ENCODE results near the gene PRR30. TPM values are rescaled to one million over a fixed set of nuclear protein-coding genes. Genes with fewer than 3 reads are reported as not detected.

Gene PRR30
- total RNA-seq = not detected in 2 replicates

DNA sequence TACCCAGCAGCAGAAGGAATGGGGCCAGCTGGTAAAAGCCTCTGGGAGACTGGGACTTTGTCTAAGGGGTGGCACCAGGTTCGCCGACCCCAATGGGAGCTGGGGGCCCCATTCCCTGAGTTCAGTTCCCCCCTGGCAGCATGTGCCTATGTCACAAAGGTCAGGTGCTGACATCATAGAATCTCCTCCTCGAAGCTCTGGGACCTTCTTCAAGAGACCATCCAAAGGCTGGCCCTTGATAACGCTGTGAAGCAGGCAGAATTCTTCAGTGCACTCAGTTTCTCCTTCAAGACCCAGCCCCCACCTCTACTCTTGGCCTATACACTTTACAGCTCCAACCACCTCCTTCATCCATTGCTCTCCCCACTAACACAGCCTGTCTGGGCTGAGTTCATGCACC lies at the start of gene PRR30:
TSS of gene PRR30 (minus strand) at position 101 of the 400 bp plus-strand sequence. CDS start 1,081 bp downstream, outside the sequence.

DNA sequence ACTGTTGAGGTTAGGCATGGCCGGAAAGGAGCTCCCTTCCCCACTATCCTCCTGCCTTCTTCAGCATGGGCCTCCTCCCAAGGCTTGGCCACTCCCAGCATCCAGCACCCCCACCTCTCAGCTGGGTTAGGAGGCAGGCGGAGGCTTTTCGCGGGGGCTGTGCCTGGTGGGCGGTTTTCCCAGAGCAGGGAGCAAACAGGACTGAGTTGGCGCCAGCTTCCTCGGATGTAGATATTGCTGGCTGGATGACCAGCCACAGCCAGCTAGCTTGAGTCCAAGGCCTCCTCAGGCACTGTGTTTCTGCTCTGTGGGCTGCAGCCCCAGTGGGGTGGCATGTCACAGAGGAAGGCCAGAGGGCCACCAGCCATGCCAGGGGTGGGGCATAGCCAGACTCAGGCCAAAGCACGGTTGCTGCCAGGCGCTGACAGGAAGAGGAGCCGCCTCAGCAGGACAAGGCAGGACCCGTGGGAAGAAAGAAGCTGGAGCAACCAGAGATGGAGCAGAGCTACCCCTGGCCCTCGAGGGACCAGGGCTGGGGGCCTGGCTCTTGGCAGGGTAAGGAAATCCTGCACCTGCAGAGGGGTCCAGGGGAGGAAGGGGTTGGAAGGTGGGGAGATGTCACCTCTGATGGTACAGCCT lies 9.7 kb upstream of the PRR30 start, which contains the start of gene TCF23:
TSS of gene TCF23 (plus strand) at position 204 of the 639 bp plus-strand sequence. CDS start at position 334, 130 bp downstream.

GRCh38 chr2:27133905-27134780 lies 5.1 kb downstream of the PRR30 start, which contains the start of gene PREB:
Gene PREB, minus strand, starts transcription at chr2:27134636. Its CDS starts 215 bp downstream, at chr2:27134421.

DNA sequence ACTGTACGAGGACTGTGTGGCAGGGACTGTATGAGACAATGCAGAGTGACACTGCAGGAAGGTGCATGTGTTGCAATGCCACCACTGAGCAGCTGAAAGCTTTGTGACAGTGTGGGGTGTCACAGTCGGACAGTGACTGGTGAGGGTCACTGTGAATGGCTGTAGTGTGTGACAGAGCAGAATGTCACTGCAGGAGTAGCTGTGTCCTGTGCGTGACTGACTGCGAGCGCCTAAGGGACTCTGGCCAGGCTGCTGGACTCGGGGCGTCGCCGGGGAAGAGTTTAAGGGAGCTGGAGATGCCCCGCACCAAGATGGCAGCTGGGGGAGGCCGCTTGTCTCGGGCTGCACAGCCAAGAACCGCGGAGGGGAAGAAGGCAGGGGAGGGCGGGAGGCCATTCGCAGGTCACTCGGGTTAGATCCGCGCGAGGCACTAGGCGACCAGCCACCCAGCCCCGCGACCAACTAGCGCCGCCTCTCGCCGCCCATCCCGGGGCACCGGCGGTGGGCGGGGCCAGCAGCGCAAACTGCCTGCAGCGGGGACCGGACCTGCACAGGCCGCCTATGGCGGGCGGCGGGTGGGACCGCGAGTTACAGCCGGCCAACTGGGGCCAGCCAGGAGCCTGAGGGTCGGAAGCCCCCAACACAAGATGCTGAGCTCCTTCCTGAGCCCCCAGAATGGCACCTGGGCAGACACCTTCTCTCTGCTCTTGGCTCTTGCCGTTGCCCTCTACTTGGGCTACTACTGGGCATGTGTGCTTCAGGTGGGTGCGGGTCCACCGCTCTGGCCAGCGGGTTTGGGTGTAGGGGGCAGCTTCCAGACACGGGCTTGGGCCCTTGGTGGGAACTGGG lies 15.7 kb downstream of the PRR30 start, which contains the start of gene ABHD1:
TSS of gene ABHD1 (plus strand) at position 514 of the 849 bp plus-strand sequence. CDS start at position 648, 134 bp downstream.

DNA sequence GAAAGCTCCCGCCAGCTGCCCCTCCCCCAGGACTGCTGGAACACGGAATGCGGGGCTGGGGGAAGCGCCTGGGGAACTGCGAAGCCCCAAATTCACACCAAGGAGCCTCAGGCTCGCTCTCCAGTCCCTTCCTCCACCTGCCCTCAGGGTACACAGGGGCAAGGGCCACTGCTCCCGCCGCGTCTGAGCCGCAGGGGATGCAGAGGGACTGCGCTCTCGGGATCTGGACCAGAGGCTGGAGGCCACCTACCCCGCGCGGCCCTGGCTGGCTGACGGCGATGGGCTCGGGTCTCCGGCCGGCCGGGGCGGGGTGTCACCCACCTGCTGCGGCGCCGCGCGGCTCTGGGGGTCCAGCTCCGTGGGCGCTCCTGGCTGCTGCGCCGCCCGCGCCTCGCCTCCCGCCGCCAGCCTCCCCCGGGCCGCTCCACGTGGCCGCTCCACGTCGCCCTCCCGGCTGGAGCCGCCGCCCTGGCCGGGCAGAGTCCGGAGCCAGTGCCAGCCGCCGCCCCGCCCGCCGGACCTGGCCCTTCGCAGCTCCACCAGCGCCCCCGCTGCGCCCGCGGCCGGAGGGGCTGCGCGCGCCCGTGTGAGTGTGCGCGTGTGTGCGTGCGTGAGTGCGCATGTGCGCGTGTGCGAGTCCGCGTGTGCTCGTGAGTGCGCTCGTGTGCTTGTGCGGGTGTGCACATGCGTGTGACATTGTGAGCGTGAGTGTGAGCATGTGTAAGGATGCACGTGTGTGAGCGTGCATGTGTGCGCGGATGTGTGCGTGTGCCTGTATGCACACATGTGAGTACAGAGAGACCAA lies 20.5 kb downstream of the PRR30 start, which contains the start of gene CGREF1:
TSS of gene CGREF1 (minus strand) at position 604 of the 805 bp plus-strand sequence. CDS start 14,762 bp downstream, outside the sequence.

Other genes starting within 250 kb of the PRR30 start
- 2.1 and 9.8 TPM in 2 replicates for gene MAPRE3, start 168.8 kb downstream of the PRR30 start, total RNA-seq
- 18.5 and 19.6 TPM in 2 replicates for gene TMEM214, start 106.4 kb downstream of the PRR30 start, total RNA-seq
- gene AGBL5, start 87.7 kb downstream of the PRR30 start, total RNA-seq = 10.6 and 20.4 TPM in 2 replicates
- 254 and 377 TPM in 2 replicates for gene OST4, start 67.8 kb downstream of the PRR30 start, total RNA-seq
- 0.34 and 0.36 TPM in 2 replicates for gene EMILIN1, start 60.8 kb downstream of the PRR30 start, total RNA-seq
- gene KHK, start 52.6 kb downstream of the PRR30 start, total RNA-seq = 0.34 and 0.78 TPM in 2 replicates
- 1.0 and 1.8 TPM in 2 replicates for gene CGREF1, start 20.3 kb downstream of the PRR30 start, total RNA-seq
- gene ABHD1, start 15.6 kb downstream of the PRR30 start, total RNA-seq = not detected in 2 replicates
- 39.4 and 82.7 TPM in 2 replicates for gene PREB, start 4.8 kb downstream of the PRR30 start, total RNA-seq
- gene TCF23, start 9.6 kb upstream of the PRR30 start, total RNA-seq = under 0.01 TPM in 1 of 2 replicates, not detected in the other
- gene ATRAID, start 72.6 kb upstream of the PRR30 start, total RNA-seq = 122 and 193 TPM in 2 replicates
- 22.9 and 34.7 TPM in 2 replicates for gene SLC5A6, start 72.9 kb upstream of the PRR30 start, total RNA-seq
- gene CAD, start 78.0 kb upstream of the PRR30 start, total RNA-seq = 34.9 and 61.9 TPM in 2 replicates
- gene SLC30A3, start 123.6 kb upstream of the PRR30 start, total RNA-seq = not detected in 2 replicates
- not detected in 2 replicates for gene DNAJC5G, start 136.0 kb upstream of the PRR30 start, total RNA-seq
- gene TRIM54, start 143.0 kb upstream of the PRR30 start, total RNA-seq = not detected in 2 replicates
- gene UCN, start 169.0 kb upstream of the PRR30 start, total RNA-seq = 1.0 and 1.1 TPM in 2 replicates
- 43.7 and 44.1 TPM in 2 replicates for gene MPV17, start 183.7 kb upstream of the PRR30 start, total RNA-seq
- gene GTF3C2, start 217.4 kb upstream of the PRR30 start, total RNA-seq = 26.0 and 33.6 TPM in 2 replicates
- 28.6 and 32.8 TPM in 2 replicates for gene EIF2B4, start 230.9 kb upstream of the PRR30 start, total RNA-seq
- 79.7 and 108 TPM in 2 replicates for gene SNX17, start 231.2 kb upstream of the PRR30 start, total RNA-seq
- 11.9 and 12.6 TPM in 2 replicates for gene ZNF513, start 241.3 kb upstream of the PRR30 start, total RNA-seq